NCI-H2171 treated with DMSO at 0.1 percent for 48 hours (cell line): ENCODE measurements around the gene MAP2.

ENCODE experiments used
- DNase-seq: peaks from one replicate; lab custom pipeline; 2025; lab: John Stamatoyannopoulos, UW

MAP2 gene

GRCh38 chr2:209648714-209649113 lies 224.9 kb downstream of the MAP2 start:
- DNase-seq, result no peak

- DNase-seq, result no peak
These were observed 229.3 kb downstream of the MAP2 start for GRCh38 chr2:209653134-209653533.

DNA sequence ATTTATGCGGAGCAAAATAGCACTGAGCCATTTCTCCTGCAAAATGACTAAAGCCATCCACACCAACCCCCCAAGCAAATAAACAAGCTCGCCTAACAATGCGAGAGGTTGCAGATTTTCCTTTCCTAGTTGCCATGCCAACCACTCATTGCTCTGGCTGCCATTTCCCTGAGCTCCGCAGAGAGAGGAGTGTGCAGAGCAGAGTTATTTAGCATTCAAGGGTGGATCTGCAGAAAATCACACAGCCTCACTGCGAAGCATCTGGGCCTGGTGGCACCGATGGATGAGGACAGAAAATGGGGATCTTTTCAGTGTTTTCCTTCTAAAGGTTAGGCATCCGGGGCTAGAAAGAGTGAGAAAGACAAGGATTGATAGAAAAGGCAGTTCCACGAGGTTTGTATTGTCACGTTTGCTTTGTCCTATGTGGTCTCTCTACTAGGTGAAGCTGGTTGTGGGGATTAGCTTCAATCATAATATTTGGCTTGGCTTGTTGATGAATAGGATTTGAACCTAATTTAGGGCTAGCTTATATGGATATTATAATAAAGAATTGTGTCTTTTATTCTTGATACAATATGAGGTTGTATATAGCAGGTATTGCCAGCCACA lies 237.5 kb downstream of the MAP2 start:
- no peak for DNase-seq

DNA sequence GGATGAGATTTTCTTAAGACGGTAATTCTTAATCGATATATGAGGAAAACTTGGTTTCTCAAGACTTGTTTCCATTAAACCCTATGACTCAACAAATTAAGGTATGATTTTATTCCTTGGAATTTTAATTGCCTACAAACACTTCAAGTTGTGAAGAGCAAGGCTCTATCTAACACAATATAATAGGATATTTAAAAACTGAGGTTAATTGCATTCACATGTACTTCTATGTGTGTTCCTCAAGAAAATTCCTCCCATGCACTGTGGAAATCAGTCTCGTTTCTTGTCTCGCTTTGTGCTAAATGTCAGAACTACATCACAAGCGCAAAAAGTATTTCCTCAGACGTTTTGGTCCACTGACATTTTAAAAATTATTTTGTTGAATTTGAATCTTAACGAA lies 238.2 kb downstream of the MAP2 start:
- DNase-seq, result no peak

DNA sequence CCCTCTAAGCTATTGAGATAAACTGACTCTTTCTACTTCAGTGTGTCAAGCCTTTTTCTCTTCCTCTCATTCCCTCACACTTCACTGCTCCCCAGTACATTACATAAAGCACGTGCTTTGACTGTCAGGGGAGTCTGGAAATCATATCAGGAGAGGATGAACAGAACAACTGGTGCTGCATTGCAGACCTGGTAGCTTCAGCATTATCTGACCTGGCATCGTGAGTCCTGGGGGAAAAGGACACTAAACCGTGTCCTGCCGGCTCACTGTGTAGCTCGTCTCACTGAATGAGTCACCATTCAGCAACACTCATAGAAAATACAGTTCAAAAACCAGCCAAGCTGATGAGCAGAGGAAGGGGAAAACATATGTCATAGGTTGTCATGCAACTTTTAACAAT lies 239.3 kb downstream of the MAP2 start:
- DNase-seq, result peak; percentile 59

GRCh38 chr2:209663656-209664055 lies 239.8 kb downstream of the MAP2 start:
- no peak for DNase-seq

GRCh38 chr2:209666296-209666695 lies 242.4 kb downstream of the MAP2 start:
- peak; percentile 8 for DNase-seq

DNA sequence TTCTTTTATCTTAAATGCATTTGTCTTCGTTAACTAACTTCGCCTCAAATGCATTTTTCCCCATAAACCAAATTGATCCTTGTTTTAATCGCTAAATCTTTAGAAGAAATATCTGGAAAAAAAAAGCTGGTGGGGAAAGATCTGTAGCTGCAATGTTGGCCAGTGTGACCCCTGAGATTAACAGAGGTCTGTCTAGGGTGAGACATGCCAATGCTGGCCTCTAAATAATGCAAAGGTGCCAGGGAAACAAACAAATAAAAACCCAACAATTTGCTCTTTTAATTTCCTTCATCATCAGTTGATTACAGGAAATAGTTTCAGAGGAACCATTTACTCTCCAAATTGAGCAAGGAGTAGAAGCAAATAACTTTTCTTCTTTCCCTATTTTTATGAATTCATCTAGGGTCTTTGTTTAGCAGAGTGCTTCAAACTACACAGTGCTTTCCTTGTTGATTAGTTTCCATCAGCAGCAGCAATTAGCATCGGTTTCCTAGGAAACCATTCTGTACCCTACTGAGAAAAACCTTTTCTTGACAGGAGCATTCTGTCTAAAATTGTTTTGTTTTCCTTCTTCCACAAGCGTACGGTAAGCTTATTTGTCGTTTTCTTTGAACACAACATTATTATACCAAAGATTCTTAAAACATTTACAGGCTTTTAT lies 247.3 kb downstream of the MAP2 start:
- peak; percentile 34 for DNase-seq

DNA sequence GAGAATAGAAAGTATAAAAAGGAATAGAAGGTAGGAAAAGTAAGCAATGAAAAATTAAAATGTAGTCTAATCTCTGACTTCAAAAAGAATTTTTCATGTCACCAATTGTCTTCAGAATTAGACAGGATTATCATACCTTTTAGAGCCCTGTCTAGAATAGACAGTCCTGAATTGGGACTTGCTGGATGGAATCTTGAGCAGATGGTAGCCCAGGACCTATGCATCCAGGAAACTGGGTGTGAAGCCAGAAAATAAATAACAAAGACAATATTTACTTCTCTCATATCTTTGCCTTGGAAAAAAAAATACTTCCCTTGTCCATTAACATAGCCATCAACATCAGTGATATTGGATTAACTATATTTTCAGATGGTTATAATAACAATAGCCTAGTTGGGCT lies 250.0 kb downstream of the MAP2 start:
- no peak for DNase-seq

DNA sequence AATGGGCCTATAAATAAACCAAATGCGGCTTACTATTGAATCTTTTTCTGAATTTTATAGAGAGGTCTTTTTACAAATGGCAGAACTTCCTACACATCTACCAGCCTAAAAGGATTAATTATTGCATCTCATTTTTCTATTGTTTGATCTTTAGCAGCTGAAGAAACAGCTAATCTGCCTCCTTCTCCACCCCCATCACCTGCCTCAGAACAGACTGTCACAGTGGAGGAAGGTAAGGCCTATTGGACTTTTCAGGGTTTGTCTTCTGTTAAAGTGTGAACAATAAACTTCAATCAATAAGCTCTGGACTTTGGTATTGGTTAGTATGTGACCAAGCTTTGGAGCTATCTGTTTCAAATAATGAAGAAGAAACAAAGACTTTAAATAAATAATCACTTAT lies 256.7 kb downstream of the MAP2 start:
- DNase-seq, result no peak

GRCh38 chr2:209681201-209681735 lies 257.4 kb downstream of the MAP2 start:
- no peak for DNase-seq

- DNase-seq, result no peak
These were observed 258.8 kb downstream of the MAP2 start for GRCh38 chr2:209682646-209683045.

GRCh38 chr2:209685340-209685739 lies 261.5 kb downstream of the MAP2 start:
- no peak for DNase-seq

GRCh38 chr2:209685963-209686362 lies 262.1 kb downstream of the MAP2 start:
- DNase-seq, result no peak

DNA sequence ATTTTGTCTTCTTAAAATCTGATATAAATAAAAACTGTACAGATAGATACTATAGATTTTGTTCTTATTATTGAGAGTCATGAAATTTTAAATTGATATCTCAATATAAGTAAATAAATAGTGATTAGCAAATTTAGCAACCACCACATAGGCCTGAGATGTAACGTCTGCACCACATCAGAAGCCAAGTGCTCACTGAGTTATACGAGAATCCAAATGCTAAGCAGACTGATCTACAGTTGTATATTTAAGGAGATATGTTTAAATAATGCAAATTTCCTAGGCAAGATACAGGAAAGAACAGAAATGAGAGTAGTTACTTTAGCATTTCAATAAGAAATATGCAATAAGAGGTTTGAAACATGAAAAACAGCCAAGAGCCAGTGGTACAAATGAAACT lies 262.6 kb downstream of the MAP2 start:
- DNase-seq, result no peak

GRCh38 chr2:209687323-209687969 lies 263.6 kb downstream of the MAP2 start:
- no peak for DNase-seq

DNA sequence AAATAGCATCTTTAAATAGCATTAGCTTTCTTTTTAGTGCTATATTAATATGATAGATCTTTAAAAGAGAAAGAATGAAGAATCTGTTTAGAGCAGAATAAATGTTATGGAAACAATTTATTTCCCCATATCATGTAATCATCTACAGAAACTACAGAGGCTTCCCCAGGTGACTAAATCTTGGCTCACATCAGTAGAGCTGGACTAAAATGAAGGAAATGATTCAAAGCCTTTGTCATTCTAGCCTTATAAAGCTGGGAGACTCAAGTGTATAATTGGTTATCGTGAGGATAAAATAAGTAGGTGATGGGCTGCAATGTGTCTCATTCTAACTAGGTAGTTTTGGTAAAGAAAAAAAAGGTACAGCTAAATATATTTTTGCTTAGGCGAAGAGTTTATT lies 264.5 kb downstream of the MAP2 start:
- no peak for DNase-seq

GRCh38 chr2:209690029-209690754 lies 266.3 kb downstream of the MAP2 start:
- DNase-seq, result peak; percentile 57

- no peak for DNase-seq
These were observed 270.9 kb downstream of the MAP2 start for GRCh38 chr2:209694748-209695147.

GRCh38 chr2:209696836-209697711 lies 273.2 kb downstream of the MAP2 start:
- peak; percentile 89 for DNase-seq

GRCh38 chr2:209702775-209703174 lies 278.9 kb downstream of the MAP2 start:
- DNase-seq, result peak; percentile 15

- no peak for DNase-seq
These were observed 289.4 kb downstream of the MAP2 start for GRCh38 chr2:209713219-209713618.
